Endothelial cell of umbilical vein (primary cell): ENCODE data around the gene EEFSEC. TPM values are rescaled to one million over a fixed set of nuclear protein-coding genes. Genes with fewer than 3 reads are reported as not detected.

Experiments
- BruUV-seq: library from RNA; stranded (reverse); fragments of 400-500 nt; replicated peaks from 2 replicates; lab custom pipeline; 2021; lab: Mats Ljungman, UMichigan
- CTCF ChIA-PET: fragments of 300-600, 350-600 bp; sonication (Branson Sonifier 250); formaldehyde crosslinking; loops from one replicate; lab custom pipeline; 2021; ENCODE audit warnings: antibody characterized with exemption, inconsistent platforms; lab: Charles Lee
- POLR2A ChIA-PET: fragments of 300-600, 350-600 bp; sonication (Branson Sonifier 250); formaldehyde crosslinking; loops from one replicate; lab custom pipeline; 2021; ENCODE audit warnings: antibody characterized with exemption, inconsistent platforms; lab: Charles Lee
- DNase-seq: peaks from one replicate; pipeline ENCODE4 v3.0.0-alpha.2; 2011; ENCODE audit warnings: low read depth, low spot score
- FAIRE-seq: peaks from 2 replicates; lab custom pipeline; 2011; peaks lifted over from hg19 to GRCh38; lab: Jason Lieb, UNC
- H2AFZ ChIP-seq: 2 replicates; pipeline ENCODE4 v1.6.0; 2012; ENCODE audit warnings: low read depth, low read length, control low read depth, inconsistent platforms
- H3K27ac ChIP-seq: 2 replicates; pipeline ENCODE4 v1.5.1; 2011; ENCODE audit warnings: low read depth, mild to moderate bottlenecking, control low read depth, low read length, moderate library complexity; ENCODE audit not compliant: insufficient read depth
- H3K27me3 ChIP-seq, 2 experiments: 2 replicates each; pipeline versions ENCODE4 v1.6.0 to v1.6.1; 2011; ENCODE audit warnings: low read length in 2 of 2, mixed read lengths in 1 of 2; ENCODE audit not compliant: control insufficient read depth in 2 of 2, insufficient read depth in 2 of 2
- H3K36me3 ChIP-seq, 2 experiments: 2 replicates in 1 of 2; 3 replicates in 1 of 2; pipeline ENCODE4 v1.5.1; 2011; ENCODE audit warnings: low read length in 2 of 2, mild to moderate bottlenecking in 1 of 2, moderate library complexity in 1 of 2; ENCODE audit not compliant: control insufficient read depth in 2 of 2, insufficient read depth in 2 of 2; ENCODE audit errors: extremely low read depth in 1 of 2
- H3K4me1 ChIP-seq: 3 replicates; pipeline ENCODE4 v1.5.1; 2011; ENCODE audit warnings: mild to moderate bottlenecking, low read length; ENCODE audit not compliant: control insufficient read depth, insufficient read depth; ENCODE audit errors: extremely low read depth
- H3K4me2 ChIP-seq: 2 replicates; pipeline ENCODE4 v1.6.1; 2011; ENCODE audit warnings: low read length, control low read depth, mixed read lengths; ENCODE audit not compliant: insufficient read depth
- H3K4me3 ChIP-seq, 3 experiments: fragments of 200-600 bp in 1 of 3; sonication (generic), shearing (Covaris generic) in 1 of 3; replicated peaks in 1 of 3; 2 replicates each; pipeline ENCODE4 v1.5.1; 2011 to 2016; ENCODE audit warnings: control low read depth in 3 of 3, low read length in 3 of 3, mild to moderate bottlenecking in 2 of 3, inconsistent platforms in 1 of 3, low read depth in 1 of 3, moderate library complexity in 1 of 3; ENCODE audit not compliant: insufficient read depth in 1 of 3
- H3K79me2 ChIP-seq: 2 replicates; pipeline ENCODE4 v1.6.0; 2012; ENCODE audit warnings: low read length, inconsistent platforms; ENCODE audit not compliant: control insufficient read depth, insufficient read depth
- H3K9ac ChIP-seq: replicated peaks from 2 replicates; pipeline ENCODE3; 2011; ENCODE audit warnings: low read length, control low read depth; ENCODE audit not compliant: insufficient read depth; ENCODE audit errors: extremely low read depth
- H3K9me1 ChIP-seq: replicated peaks from 3 replicates; pipeline ENCODE4 v1.6.0; 2011; ENCODE audit warnings: mild to moderate bottlenecking, low read length; ENCODE audit not compliant: control insufficient read depth, insufficient read depth; ENCODE audit errors: extremely low read depth
- H3K9me3 ChIP-seq: replicated peaks from 2 replicates; pipeline ENCODE4 v1.5.1; 2012; ENCODE audit warnings: low read length, inconsistent platforms; ENCODE audit not compliant: control insufficient read depth, insufficient read depth
- H4K20me1 ChIP-seq: replicated peaks from 2 replicates; pipeline ENCODE3; 2011; ENCODE audit warnings: mild to moderate bottlenecking, low read length; ENCODE audit not compliant: control insufficient read depth, insufficient read depth; ENCODE audit errors: extremely low read depth
- EZH2 ChIP-seq: IDR thresholded peaks from 2 replicates; pipeline ENCODE4 v1.6.1; 2012; ENCODE audit warnings: borderline replicate concordance, low read depth, mild to moderate bottlenecking, moderate library complexity, low read length, inconsistent platforms; ENCODE audit not compliant: severe bottlenecking
- FOS ChIP-seq: IDR thresholded peaks from 2 replicates; pipeline ENCODE4 v1.6.1; 2011; ENCODE audit warnings: mild to moderate bottlenecking, low read length, moderate library complexity, borderline replicate concordance; ENCODE audit not compliant: insufficient read depth
- GATA2 ChIP-seq: IDR thresholded peaks from 2 replicates; pipeline ENCODE4 v1.7.0; 2011; ENCODE audit warnings: low read depth, mild to moderate bottlenecking, moderate library complexity, mixed read lengths, low read length; ENCODE audit not compliant: insufficient read length, insufficient read depth
- JUN ChIP-seq: IDR thresholded peaks from 2 replicates; pipeline ENCODE4 v1.6.1; 2011; ENCODE audit warnings: borderline replicate concordance, low read depth; ENCODE audit not compliant: insufficient read length, insufficient read depth
- MYC ChIP-seq: IDR thresholded peaks from one replicate; pipeline ENCODE4 v1.6.1; 2011; ENCODE audit warnings: mild to moderate bottlenecking, low read depth, low read length
- POLR2A ChIP-seq: IDR thresholded peaks from 2 replicates; pipeline ENCODE4 v1.6.1; 2012; ENCODE audit warnings: low read depth, mild to moderate bottlenecking, control low read depth, low read length
- POLR2AphosphoS5 ChIP-seq: IDR thresholded peaks from 2 replicates; pipeline ENCODE4 v1.6.1; 2012; ENCODE audit warnings: low read depth, mild to moderate bottlenecking, control low read depth, low read length, moderate library complexity; ENCODE audit not compliant: insufficient read depth
- dilution Hi-C: fragments of 300-500 bp; cut with MboI; formaldehyde crosslinking; loops from one replicate; pipeline ENCODE4 v1.15.0; 2019; ENCODE audit warnings: low sequenced_read_pairs; ENCODE audit not compliant: extremely low pct_ligation_motif_present
- intact Hi-C: fragments of 100-400 bp; cut with micrococcal nuclease; formaldehyde crosslinking; loops from one replicate; pipeline ENCODE4 v1.10.0; 2022
- polyA plus RNA-seq, 4 experiments: library from polyadenylated mRNA; depleted of rRNA in 3 of 4; stranded (reverse) in 3 of 4; unstranded in 1 of 4; fragments of >200 nt; gene quantifications; 2 replicates each; pipeline versions ENCODE4 v1.2.1 to v1.2.3, GENCODE V29; 2011 to 2012; ENCODE audit warnings: missing spikeins in 1 of 4
- total RNA-seq: library from RNA; stranded (reverse); gene quantifications from 2 replicates; pipeline ENCODE4 v1.2.3, GENCODE V29; 2021
- TF ChIP-seq, protein P1 (sequence below): IDR thresholded peaks from 2 replicates; pipeline ENCODE4 v1.6.1; 2011; ENCODE audit not compliant: insufficient read depth, insufficient read length
- TF ChIP-seq, protein P2 (sequence below), 2 donors: IDR thresholded peaks; 1 replicate in 1 of 2; 2 replicates in 1 of 2; pipeline ENCODE4 v1.5.1; 2011; ENCODE audit warnings: low read length in 2 of 2, mild to moderate bottlenecking in 2 of 2, moderate library complexity in 2 of 2, control low read depth in 1 of 2, inconsistent platforms in 1 of 2, low read depth in 1 of 2; ENCODE audit not compliant: insufficient read depth in 1 of 2; ENCODE audit errors: extremely low read depth in 1 of 2

EEFSEC gene
- total and polyA plus RNA-seq, 2 donors (not counting 3 experiments of a cell fraction or from before 2014, with no cell fraction given), result 13.1 to 14.5 TPM

DNA sequence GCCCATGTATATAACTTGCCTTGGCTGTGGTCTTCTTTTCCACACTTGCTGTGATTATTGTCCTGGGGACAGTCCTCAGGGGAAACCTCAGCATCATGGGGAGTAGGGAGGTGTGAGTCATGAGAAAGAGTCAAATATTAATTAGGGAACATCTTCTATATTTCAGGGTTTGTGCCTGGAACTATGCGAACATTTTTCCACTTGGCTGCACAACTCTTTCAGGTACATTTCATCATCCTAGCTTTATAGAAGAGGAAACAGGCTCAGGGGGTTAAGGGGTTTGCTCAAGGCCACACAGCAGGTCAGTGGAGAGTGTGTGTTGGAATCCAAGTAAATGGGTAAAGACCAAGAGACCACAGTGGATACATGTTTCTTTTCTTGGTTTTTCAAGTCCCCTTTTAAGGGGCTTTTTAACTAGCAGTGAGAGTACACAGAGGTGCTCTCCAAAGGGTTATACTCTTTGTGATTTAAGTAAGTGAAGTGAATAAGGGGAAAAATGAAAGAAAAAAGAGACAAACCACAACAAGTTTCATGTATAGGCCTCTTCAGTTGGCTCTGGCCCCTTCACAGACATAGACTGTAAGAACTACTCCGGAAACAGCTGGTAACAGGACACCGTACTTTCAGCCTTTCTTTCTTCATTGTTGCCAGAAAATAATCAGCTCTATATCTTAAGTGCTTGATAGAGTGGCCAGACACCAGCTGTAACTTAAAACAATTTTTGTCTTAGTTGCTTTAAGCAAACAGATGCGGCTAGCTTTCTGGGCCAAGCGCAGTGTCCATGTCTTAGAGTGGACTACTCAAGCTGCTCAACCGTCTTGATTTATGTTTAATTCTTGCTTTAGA lies 64.6 kb downstream of the EEFSEC start:
- Histone ChIP-seq H3K27ac (no peak overlapping the region), H3K79me2 (no peaks in the 10 kb centered on the region), H3K4me1 (no peaks in the 10 kb centered on the region), H4K20me1 (no peaks in the 10 kb centered on the region), H2AFZ (no peak overlapping the region), H3K36me3 (no peaks in the 10 kb centered on the region), H3K4me2 (no peak overlapping the region), H3K27me3 (no peaks in the 10 kb centered on the region), H3K9ac (no peak overlapping the region), H3K9me3 (no peaks in the 10 kb centered on the region), H3K9me1 (no peaks in the 10 kb centered on the region), H3K4me3 (no peak overlapping the region)
- intact Hi-C loops, result no loop called here
- TF ChIP-seq, protein P1, sequence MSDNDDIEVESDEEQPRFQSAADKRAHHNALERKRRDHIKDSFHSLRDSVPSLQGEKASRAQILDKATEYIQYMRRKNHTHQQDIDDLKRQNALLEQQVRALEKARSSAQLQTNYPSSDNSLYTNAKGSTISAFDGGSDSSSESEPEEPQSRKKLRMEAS, result no peak
- TF ChIP-seq MYC, result no peak
- TF ChIP-seq POLR2A, result no peak
- TF ChIP-seq FOS, result no peak
- TF ChIP-seq POLR2AphosphoS5, result no peak
- TF ChIP-seq GATA2, result no peak
- TF ChIP-seq, protein P2, sequence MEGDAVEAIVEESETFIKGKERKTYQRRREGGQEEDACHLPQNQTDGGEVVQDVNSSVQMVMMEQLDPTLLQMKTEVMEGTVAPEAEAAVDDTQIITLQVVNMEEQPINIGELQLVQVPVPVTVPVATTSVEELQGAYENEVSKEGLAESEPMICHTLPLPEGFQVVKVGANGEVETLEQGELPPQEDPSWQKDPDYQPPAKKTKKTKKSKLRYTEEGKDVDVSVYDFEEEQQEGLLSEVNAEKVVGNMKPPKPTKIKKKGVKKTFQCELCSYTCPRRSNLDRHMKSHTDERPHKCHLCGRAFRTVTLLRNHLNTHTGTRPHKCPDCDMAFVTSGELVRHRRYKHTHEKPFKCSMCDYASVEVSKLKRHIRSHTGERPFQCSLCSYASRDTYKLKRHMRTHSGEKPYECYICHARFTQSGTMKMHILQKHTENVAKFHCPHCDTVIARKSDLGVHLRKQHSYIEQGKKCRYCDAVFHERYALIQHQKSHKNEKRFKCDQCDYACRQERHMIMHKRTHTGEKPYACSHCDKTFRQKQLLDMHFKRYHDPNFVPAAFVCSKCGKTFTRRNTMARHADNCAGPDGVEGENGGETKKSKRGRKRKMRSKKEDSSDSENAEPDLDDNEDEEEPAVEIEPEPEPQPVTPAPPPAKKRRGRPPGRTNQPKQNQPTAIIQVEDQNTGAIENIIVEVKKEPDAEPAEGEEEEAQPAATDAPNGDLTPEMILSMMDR (IDR thresholded peaks at IDR 0.05; ENCODE audit: extremely low read depth in 1 of 2, insufficient read depth in 1 of 2, low read depth in 1 of 2, low read length in 2 of 2), result no peak
- TF ChIP-seq JUN, result no peak
- TF ChIP-seq EZH2, result no peak
- dilution Hi-C loops, result no loop called here
- no peak for FAIRE-seq
- POLR2A ChIA-PET, result no interaction called here
- CTCF ChIA-PET, result interaction anchor here (0.8 to 1.3 kb wide), 4 partner anchors 8 to 104 kb away, joined by 3 to 4 read pairs (median 3); no protein-coding TSS in a partner anchor
- DNase-seq, result no peak
- no TSS peak for BruUV-seq
